ENCODE results near the gene SLC6A9. TPM values are rescaled to one million over a fixed set of nuclear protein-coding genes. Genes with fewer than 3 reads are reported as not detected.
A peak's percentile ranks its signal among the peaks of the same experiment; 100 is the strongest.

SLC6A9 gene
- total RNA-seq, 1 donor from 2014 or later: 30.9 TPM

- Mint-ChIP-seq H3K4me1 (peaks cover 9% of the 10 kb centered on the region), H3K36me3 (peaks cover 8% of the 10 kb centered on the region), H3K9me3 (no peaks in the 10 kb centered on the region), H3K27me3 (ENCODE audit: low read depth) (no peaks in the 10 kb centered on the region), H3K4me3 (no peak overlapping the region), H3K27ac (no peak overlapping the region)
- DNase-seq (ENCODE audit: low spot score in 2 of 2, unreplicated experiment in 2 of 2): no peak
- TF ChIP-seq, protein P1, sequence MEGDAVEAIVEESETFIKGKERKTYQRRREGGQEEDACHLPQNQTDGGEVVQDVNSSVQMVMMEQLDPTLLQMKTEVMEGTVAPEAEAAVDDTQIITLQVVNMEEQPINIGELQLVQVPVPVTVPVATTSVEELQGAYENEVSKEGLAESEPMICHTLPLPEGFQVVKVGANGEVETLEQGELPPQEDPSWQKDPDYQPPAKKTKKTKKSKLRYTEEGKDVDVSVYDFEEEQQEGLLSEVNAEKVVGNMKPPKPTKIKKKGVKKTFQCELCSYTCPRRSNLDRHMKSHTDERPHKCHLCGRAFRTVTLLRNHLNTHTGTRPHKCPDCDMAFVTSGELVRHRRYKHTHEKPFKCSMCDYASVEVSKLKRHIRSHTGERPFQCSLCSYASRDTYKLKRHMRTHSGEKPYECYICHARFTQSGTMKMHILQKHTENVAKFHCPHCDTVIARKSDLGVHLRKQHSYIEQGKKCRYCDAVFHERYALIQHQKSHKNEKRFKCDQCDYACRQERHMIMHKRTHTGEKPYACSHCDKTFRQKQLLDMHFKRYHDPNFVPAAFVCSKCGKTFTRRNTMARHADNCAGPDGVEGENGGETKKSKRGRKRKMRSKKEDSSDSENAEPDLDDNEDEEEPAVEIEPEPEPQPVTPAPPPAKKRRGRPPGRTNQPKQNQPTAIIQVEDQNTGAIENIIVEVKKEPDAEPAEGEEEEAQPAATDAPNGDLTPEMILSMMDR (IDR thresholded peaks at IDR 0.05; ENCODE audit: unreplicated experiment): no peak
Observed at GRCh38 chr1:43954036-43954435, 77.2 kb downstream of the SLC6A9 start.

DNA sequence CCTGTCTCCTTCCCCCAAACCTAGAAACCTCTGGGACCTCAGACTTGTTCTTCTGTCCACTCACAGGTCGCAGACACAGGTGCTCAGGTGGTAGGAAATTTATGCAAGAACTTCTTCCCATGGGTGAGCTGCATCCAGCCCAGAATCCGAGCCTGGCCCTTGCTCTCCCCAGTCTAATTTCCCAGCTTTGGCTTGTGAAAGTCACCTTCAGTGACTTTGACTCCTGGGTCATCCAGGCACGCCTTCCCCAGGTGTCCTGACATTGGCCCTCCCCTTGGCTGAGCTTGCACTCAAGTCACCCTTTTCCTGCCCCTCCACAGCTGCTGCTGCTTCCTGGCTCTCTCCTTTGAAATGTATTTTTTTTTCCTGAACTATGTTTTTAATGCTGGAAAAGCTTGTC lies 77.9 kb downstream of the SLC6A9 start:
- peaks cover 8% of the 10 kb centered on the region for H3K36me3 Mint-ChIP-seq
- H3K9me3 Mint-ChIP-seq: no peaks in the 10 kb centered on the region
- H3K27ac Mint-ChIP-seq: peak overlapping the region; percentile 79
- H3K4me3 Mint-ChIP-seq: no peak overlapping the region
- TF ChIP-seq, protein P1 (IDR thresholded peaks at IDR 0.05; ENCODE audit: unreplicated experiment): no peak
- H3K27me3 Mint-ChIP-seq (ENCODE audit: low read depth): no peaks in the 10 kb centered on the region
- peaks cover 12% of the 10 kb centered on the region for H3K4me1 Mint-ChIP-seq
- no peak for DNase-seq (ENCODE audit: low spot score in 2 of 2, unreplicated experiment in 2 of 2)

GRCh38 chr1:43952731-43953346 lies 78.4 kb downstream of the SLC6A9 start:
- peaks cover 18% of the 10 kb centered on the region for H3K4me1 Mint-ChIP-seq
- H3K27me3 Mint-ChIP-seq (ENCODE audit: low read depth): no peaks in the 10 kb centered on the region
- H3K27ac Mint-ChIP-seq: peak overlapping the region; percentile 79
- TF ChIP-seq, protein P1 (IDR thresholded peaks at IDR 0.05; ENCODE audit: unreplicated experiment): no peak
- DNase-seq (ENCODE audit: low spot score in 2 of 2, unreplicated experiment in 2 of 2): peak in 1 of 2 experiments; percentile 50
- no peaks in the 10 kb centered on the region for H3K9me3 Mint-ChIP-seq
- H3K4me3 Mint-ChIP-seq: no peak overlapping the region
- peaks cover 8% of the 10 kb centered on the region for H3K36me3 Mint-ChIP-seq

- Mint-ChIP-seq H3K9me3 (no peaks in the 10 kb centered on the region), H3K36me3 (peaks cover 5% of the 10 kb centered on the region), H3K27ac (no peak overlapping the region), H3K4me1 (peaks cover 25% of the 10 kb centered on the region), H3K4me3 (no peak overlapping the region), H3K27me3 (ENCODE audit: low read depth) (no peaks in the 10 kb centered on the region)
- no peak for DNase-seq (ENCODE audit: low spot score in 2 of 2, unreplicated experiment in 2 of 2)
- TF ChIP-seq, protein P1 (IDR thresholded peaks at IDR 0.05; ENCODE audit: unreplicated experiment): no peak
Observed at GRCh38 chr1:43951021-43951985, 80.0 kb downstream of the SLC6A9 start.

DNA sequence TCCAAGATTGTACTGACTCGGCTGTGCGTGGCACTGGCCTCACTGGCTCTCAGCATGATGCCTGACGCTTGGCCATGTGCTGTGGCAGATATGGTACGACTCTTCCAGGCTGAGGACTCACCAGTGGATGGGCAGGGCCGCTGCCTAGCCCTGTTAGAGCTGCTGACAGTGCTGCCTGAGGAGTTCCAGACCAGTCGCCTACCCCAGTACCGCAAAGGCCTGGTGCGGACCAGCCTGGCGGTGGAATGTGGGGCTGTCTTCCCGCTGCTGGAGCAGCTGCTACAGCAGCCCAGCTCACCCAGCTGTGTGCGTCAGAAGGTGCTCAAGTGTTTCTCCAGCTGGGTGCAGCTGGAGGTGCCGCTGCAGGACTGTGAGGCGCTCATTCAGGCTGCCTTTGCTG lies 81.6 kb downstream of the SLC6A9 start:
- Mint-ChIP-seq H3K36me3 (peaks cover 5% of the 10 kb centered on the region), H3K27ac (no peak overlapping the region), H3K4me1 (peaks cover 33% of the 10 kb centered on the region), H3K9me3 (no peaks in the 10 kb centered on the region), H3K4me3 (no peak overlapping the region), H3K27me3 (ENCODE audit: low read depth) (no peaks in the 10 kb centered on the region)
- no peak for DNase-seq (ENCODE audit: low spot score in 2 of 2, unreplicated experiment in 2 of 2)
- TF ChIP-seq, protein P1 (IDR thresholded peaks at IDR 0.05; ENCODE audit: unreplicated experiment): no peak
